Loucy (cell line): ENCODE measurements around the gene ITGA11.

ENCODE experiments used
- CTCF ChIP-seq: fragments of 200-600 bp; sonication (generic); conservative IDR thresholded peaks from 2 replicates; pipeline ENCODE4 v1.5.1; 2014; ENCODE audit warnings: mild to moderate bottlenecking, antibody characterized with exemption, low read length
- EZH2phosphoT487 ChIP-seq: fragments of 200-600 bp; IDR thresholded peaks from 2 replicates; pipeline ENCODE4 v1.6.1; 2018; ENCODE audit warnings: antibody characterized with exemption, mild to moderate bottlenecking, moderate library complexity, borderline replicate concordance

- TF ChIP-seq CTCF (no peak), EZH2phosphoT487 (no peak)
These were observed 37.4 kb upstream of the ITGA11 start for GRCh38 chr15:68469162-68470048.
